SIG-M5 treated with dmso at 0.1 percent for 504 hours (cell line): ENCODE measurements around the gene NEU1.
"Not testable (repeated sequence)": the region's sequence is repeated elsewhere in the genome, so short reads cannot be mapped to it uniquely, and the experiment has no call there.

Source experiments
- DNase-seq: peaks from one replicate; lab custom pipeline; 2025; ENCODE audit not compliant: unreplicated experiment; lab: John Stamatoyannopoulos, UW

The NEU1 gene

GRCh38 chr6:31821301-31822035, 41.2 kb downstream of the NEU1 start:
- DNase-seq: no peak

- DNase-seq: not testable (repeated sequence)
These were observed 42.2 kb downstream of the NEU1 start for GRCh38 chr6:31820399-31820798.

- DNase-seq: no peak
These were observed 42.7 kb downstream of the NEU1 start for GRCh38 chr6:31819871-31820299.

- not testable (repeated sequence) for DNase-seq
These were observed 44.6 kb downstream of the NEU1 start for GRCh38 chr6:31817929-31818511.

GRCh38 chr6:31817133-31817928, 45.3 kb downstream of the NEU1 start:
- peak; percentile 51 for DNase-seq

- DNase-seq: peak; percentile 89
These were observed 47.4 kb downstream of the NEU1 start, which contains the start of the genes HSPA1A and HSPA1L for GRCh38 chr6:31815025-31815838. HSPA1A (plus strand) TSS chr6:31815543; CDS start chr6:31815757, 214 bp downstream. HSPA1L (minus strand) TSS chr6:31815283; CDS start chr6:31811972, 3,311 bp downstream.

GRCh38 chr6:31814677-31815024, 48.0 kb downstream of the NEU1 start:
- peak; percentile 91 for DNase-seq

GRCh38 chr6:31813465-31813849, 49.2 kb downstream of the NEU1 start:
- no peak for DNase-seq

- no peak for DNase-seq
These were observed 51.0 kb downstream of the NEU1 start for GRCh38 chr6:31811645-31812044.

- DNase-seq: not testable (repeated sequence)
These were observed 54.0 kb downstream of the NEU1 start for GRCh38 chr6:31808599-31808998.
